PFSK-1 (cell line): ENCODE measurements around the gene PIWIL4.

Experiments used
- POLR2AphosphoS5 ChIP-seq: IDR thresholded peaks from 2 replicates; pipeline ENCODE4 v1.6.1; 2012; ENCODE audit warnings: low read depth, mild to moderate bottlenecking, control low read depth, low read length, moderate library complexity
- TAF1 ChIP-seq: IDR thresholded peaks from 2 replicates; pipeline ENCODE4 v1.6.1; 2012; ENCODE audit warnings: low read length, control low read depth, borderline replicate concordance; ENCODE audit not compliant: insufficient read depth
- TF ChIP-seq, protein P1 (sequence below), 2 experiments: IDR thresholded peaks; 2 replicates each; pipeline versions ENCODE4 v1.6.1 to v1.8.0; 2011 to 2012; ENCODE audit warnings: low read depth in 2 of 2, low read length in 2 of 2, control low read depth in 1 of 2, inconsistent platforms in 1 of 2, mild to moderate bottlenecking in 1 of 2, moderate library complexity in 1 of 2; ENCODE audit not compliant: insufficient read depth in 1 of 2

DNA sequence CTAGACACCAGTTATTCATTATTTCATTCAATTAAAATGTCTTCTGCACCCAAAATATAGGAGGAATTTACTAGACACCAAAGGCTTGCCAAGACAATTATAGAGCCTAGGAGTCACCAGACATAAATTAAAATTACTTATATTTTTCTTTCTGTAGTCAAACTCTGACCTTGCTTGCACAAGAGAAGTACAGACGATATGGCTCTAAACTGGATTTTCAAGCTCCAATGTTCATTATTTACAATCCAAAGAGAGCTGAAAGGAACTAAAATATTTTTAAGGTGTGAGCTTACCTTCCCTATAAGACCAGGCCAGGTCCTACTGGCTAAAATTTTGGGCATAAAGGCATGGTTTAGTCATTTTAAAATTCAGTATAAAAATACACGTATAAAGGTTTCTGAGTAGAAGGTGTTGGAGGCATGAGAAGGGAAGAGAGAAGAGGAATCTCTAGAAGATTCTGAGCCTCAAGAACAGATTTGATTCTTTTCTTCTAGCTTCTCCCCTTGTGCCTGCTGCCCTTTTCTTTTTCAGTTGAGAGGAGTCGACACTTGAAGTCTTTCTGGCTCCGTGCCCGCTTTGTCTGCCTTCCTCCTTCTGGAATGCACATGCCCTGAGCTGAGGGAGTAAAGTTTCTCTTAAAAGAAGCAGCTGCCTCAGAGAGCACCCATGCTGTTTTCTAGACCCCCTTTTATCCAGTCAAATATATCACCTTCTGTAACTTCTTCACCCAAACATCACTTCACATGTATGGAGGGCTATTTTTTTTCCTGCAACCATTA lies 41.4 kb upstream of the PIWIL4 start:
- TF ChIP-seq POLR2AphosphoS5 (no peak), TAF1 (no peak)
- TF ChIP-seq, protein P1, sequence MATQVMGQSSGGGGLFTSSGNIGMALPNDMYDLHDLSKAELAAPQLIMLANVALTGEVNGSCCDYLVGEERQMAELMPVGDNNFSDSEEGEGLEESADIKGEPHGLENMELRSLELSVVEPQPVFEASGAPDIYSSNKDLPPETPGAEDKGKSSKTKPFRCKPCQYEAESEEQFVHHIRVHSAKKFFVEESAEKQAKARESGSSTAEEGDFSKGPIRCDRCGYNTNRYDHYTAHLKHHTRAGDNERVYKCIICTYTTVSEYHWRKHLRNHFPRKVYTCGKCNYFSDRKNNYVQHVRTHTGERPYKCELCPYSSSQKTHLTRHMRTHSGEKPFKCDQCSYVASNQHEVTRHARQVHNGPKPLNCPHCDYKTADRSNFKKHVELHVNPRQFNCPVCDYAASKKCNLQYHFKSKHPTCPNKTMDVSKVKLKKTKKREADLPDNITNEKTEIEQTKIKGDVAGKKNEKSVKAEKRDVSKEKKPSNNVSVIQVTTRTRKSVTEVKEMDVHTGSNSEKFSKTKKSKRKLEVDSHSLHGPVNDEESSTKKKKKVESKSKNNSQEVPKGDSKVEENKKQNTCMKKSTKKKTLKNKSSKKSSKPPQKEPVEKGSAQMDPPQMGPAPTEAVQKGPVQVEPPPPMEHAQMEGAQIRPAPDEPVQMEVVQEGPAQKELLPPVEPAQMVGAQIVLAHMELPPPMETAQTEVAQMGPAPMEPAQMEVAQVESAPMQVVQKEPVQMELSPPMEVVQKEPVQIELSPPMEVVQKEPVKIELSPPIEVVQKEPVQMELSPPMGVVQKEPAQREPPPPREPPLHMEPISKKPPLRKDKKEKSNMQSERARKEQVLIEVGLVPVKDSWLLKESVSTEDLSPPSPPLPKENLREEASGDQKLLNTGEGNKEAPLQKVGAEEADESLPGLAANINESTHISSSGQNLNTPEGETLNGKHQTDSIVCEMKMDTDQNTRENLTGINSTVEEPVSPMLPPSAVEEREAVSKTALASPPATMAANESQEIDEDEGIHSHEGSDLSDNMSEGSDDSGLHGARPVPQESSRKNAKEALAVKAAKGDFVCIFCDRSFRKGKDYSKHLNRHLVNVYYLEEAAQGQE (IDR thresholded peaks at IDR 0.05; ENCODE audit: insufficient read depth in 1 of 2, low read depth in 2 of 2, low read length in 2 of 2): no peak
